Gastrocnemius medialis (tissue), 4 donors: ENCODE data around the gene GLB1L2.

Experiments used
- CTCF ChIP-seq, 5 experiments: fragments of 450-650 bp in 3 of 5; fragments of 200-600 bp in 2 of 5; sonication (generic) in 2 of 5; IDR thresholded peaks in 4 of 5; conservative IDR thresholded peaks in 1 of 5; 1 replicate in 4 of 5; 2 replicates in 1 of 5; pipeline ENCODE4 v1.5.1; 2016 to 2019; ENCODE audit warnings: antibody characterized with exemption in 5 of 5, mild to moderate bottlenecking in 3 of 5, moderate library complexity in 3 of 5
- POLR2A ChIP-seq, 2 donors: fragments of 450-650 bp; IDR thresholded peaks; one replicate each; pipeline ENCODE4 v1.6.1; 2017; ENCODE audit warnings: antibody characterized with exemption in 2 of 2, mild to moderate bottlenecking in 2 of 2, moderate library complexity in 2 of 2

GRCh38 chr11:134377876-134378275, 46.1 kb downstream of the GLB1L2 start:
- TF ChIP-seq CTCF (IDR thresholded peaks at IDR 0.05 in 4 of 5, conservative IDR thresholded peaks at IDR 0.05 in 1 of 5) (no peak), POLR2A (IDR thresholded peaks at IDR 0.05) (no peak)
